Urinary bladder (tissue), 4 donors: Measurements from ENCODE around the gene ANXA10. TPM values are rescaled to one million over a fixed set of nuclear protein-coding genes. Genes with fewer than 3 reads are reported as not detected.
"Not testable (repeated sequence)": the region's sequence is repeated elsewhere in the genome, so short reads cannot be mapped to it uniquely, and the experiment has no call there.

Source experiments
- DNase-seq: peaks from one replicate; pipeline ENCODE4 v3.0.0-alpha.2; 2015; ENCODE audit errors: extremely low spot score
- H3K27ac ChIP-seq: one replicate; pipeline ENCODE4 v1.5.1; 2013; ENCODE audit warnings: low read depth, mild to moderate bottlenecking, moderate library complexity
- H3K36me3 ChIP-seq: one replicate; pipeline ENCODE4 v1.6.1; 2013; ENCODE audit warnings: mild to moderate bottlenecking, moderate library complexity; ENCODE audit not compliant: insufficient read depth
- H3K4me1 ChIP-seq: one replicate; pipeline ENCODE4 v1.6.1; 2013; ENCODE audit warnings: mild to moderate bottlenecking, moderate library complexity; ENCODE audit not compliant: insufficient read depth
- H3K4me3 ChIP-seq: one replicate; pipeline ENCODE4 v1.5.1; 2013; ENCODE audit warnings: low read depth, low read length
- WGBS: extraction: QIAGEN DNeasy Blood & Tissue Kit; methylation state at CpG from one replicate; pipeline ENCODE4 v1.1.7; 2013; 5-methylcytosine and 5-hydroxymethylcytosine counted together
- polyA plus RNA-seq: library from polyadenylated mRNA; stranded (reverse); fragments of 200-250 nt; gene quantifications from one replicate; pipeline ENCODE4 v1.2.3, GENCODE V29; 2013
- total RNA-seq: library from RNA; depleted of rRNA; stranded (reverse); fragments of >200 nt; gene quantifications from one replicate; pipeline ENCODE4 v1.2.3, GENCODE V29; 2014
- donor health status: healthy with polysubstance abuse.
- donor health status: healthy.

ANXA10 gene
- total and polyA plus RNA-seq, 2 donors = 2.1 TPM; not detected in 1

DNA sequence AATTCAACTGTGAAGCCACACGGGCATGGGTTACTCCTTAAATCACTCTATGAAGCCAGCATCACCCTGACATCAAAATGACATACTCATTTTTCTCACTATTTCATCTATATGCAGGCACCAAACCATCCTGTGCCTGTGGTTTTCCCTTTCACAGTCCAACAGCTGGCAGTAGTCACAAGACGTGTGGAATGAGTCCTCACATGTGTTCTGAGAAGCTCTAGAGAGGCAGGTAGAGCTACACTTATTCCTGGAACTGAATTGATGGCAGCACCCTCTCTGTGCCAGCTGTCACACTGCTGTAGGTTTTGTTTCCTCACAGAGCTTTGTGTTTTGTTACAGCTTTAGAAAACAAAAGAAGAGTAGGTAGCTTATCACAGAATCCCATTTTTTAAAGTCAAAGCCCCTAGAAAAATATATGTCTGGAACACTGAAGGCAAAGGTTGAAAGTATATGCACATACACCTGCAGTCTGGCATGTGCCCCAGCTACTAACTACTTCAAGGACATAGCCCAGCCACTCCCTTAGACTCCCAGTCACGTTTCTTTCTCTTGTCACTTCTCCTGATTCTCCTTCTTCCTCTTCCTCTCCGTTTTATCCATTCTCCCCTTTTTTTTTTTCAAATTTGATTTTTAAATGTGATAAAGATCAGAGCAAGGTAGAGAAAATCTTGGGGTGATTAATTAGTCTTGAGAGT lies 107.1 kb downstream of the ANXA10 start:
- DNase-seq = no peak
- no peak overlapping the region for H3K27ac ChIP-seq

DNA sequence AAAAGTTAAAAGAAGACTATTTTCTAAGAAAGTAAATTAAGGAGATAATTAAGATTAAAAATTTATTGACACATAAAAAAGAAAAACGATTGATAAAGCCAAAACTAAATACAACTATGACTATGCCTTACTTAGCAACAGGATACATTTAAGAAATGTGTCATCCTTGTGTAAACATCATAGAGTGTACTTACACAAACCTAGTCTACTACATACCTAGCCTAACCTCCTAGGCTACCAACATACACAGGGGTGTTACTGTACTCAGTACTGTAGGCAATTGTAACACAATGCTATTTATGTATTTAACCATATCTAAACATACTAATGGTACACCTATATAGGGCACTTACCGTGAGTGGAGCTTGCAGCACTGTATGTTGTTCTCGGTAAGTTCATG lies 108.3 kb downstream of the ANXA10 start:
- Histone ChIP-seq H3K4me1 (no peaks in the 10 kb centered on the region), H3K4me3 (no peak overlapping the region), H3K27ac (no peak overlapping the region), H3K36me3 (no peaks in the 10 kb centered on the region)
- DNase-seq = no peak
- WGBS = 69% methylated on average over 3 of the region's 3 CpGs

More for the DNA sequence above, 107.1 kb downstream of the ANXA10 start:
- Histone ChIP-seq H3K4me3 (no peak overlapping the region), H3K4me1 (no peaks in the 10 kb centered on the region), H3K36me3 (no peaks in the 10 kb centered on the region)
- WGBS = 59% methylated on average over 4 of the region's 4 CpGs

GRCh38 chr4:168203233-168203911 lies 111.0 kb downstream of the ANXA10 start:
- no peak for DNase-seq
- no peaks in the 10 kb centered on the region for H3K36me3 ChIP-seq
- H3K4me3 ChIP-seq = no peak overlapping the region
- H3K27ac ChIP-seq = no peak overlapping the region
- 92% methylated on average over 4 of the region's 4 CpGs for WGBS
- H3K4me1 ChIP-seq = no peaks in the 10 kb centered on the region

GRCh38 chr4:168208957-168209614 lies 116.7 kb downstream of the ANXA10 start:
- H3K36me3 ChIP-seq = no peaks in the 10 kb centered on the region
- no peak for DNase-seq
- 90% methylated on average over 3 of the region's 3 CpGs for WGBS
- H3K4me1 ChIP-seq = no peaks in the 10 kb centered on the region
- H3K27ac ChIP-seq = no peak overlapping the region
- no peak overlapping the region for H3K4me3 ChIP-seq

DNA sequence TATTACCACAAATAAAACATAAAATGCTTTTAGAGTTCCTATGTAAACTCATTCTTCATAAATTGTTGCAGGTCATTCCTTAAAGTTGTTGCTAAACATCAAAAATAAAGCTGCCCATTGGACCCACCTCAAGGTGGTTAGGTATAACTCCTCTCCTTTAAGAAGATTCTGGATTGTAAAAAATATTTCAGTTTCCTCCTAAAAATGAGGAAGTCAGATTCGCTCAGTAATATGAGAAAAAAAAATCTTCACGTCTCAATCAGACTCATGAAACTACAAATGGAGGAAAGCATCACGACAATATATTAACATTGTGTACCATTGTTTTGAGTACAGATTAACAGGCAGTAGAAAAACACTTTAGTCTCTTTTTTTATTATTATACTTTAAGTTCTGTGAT lies 120.3 kb downstream of the ANXA10 start:
- no peak overlapping the region for H3K4me3 ChIP-seq
- H3K27ac ChIP-seq = no peak overlapping the region
- peaks cover 2% of the 10 kb centered on the region for H3K36me3 ChIP-seq
- DNase-seq = no peak
- WGBS = 82% methylated on average over 3 of the region's 3 CpGs
- no peaks in the 10 kb centered on the region for H3K4me1 ChIP-seq

GRCh38 chr4:168213511-168213910 lies 121.2 kb downstream of the ANXA10 start:
- H3K4me3 ChIP-seq, DNase-seq, H3K36me3 ChIP-seq, H3K4me1 ChIP-seq, H3K27ac ChIP-seq: not testable (repeated sequence)

DNA sequence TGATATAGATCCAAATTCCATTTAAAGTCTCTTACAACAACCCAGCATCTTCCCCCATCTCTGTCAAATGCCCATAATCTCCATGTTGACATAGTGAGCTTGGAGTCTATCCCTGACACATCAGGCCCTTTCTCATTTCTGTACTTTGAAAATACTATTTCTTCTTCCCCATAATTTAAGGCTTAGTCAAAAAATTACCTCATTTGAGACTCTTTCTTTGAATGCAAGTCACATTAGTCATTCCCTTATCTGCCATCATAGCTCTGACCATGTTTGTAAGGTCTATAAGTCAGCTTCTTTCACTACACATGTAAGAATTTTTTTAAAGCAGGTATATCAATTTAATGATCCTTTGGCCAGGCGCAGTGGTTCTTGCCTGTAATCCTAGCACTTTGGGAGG lies 126.3 kb downstream of the ANXA10 start:
- Histone ChIP-seq H3K4me1 (no peaks in the 10 kb centered on the region), H3K4me3 (no peak overlapping the region), H3K27ac (no peak overlapping the region), H3K36me3 (peaks cover 6% of the 10 kb centered on the region)
- WGBS = 91% methylated on average over 1 of the region's 1 CpG
- DNase-seq = no peak

DNA sequence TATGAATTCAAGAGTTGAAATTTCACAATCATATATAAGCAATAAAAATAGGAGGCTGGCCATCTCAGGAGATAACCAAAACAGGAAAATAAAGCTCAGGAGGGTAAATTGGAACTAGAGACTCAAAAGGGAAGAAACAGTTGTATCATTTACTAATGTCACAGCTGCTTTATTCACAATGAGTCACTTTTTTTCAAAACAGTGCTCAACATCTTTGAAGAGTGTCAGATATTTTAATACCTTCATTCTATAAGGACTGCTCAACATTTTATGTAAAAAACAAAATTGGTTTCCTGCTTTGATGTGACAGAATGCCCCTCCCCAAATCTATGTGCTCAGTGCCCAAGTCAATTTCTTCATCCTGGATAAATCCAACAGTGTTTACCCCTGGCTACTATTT lies 128.6 kb downstream of the ANXA10 start:
- Histone ChIP-seq H3K36me3 (peaks cover 8% of the 10 kb centered on the region), H3K4me1 (no peaks in the 10 kb centered on the region), H3K4me3 (no peak overlapping the region), H3K27ac (no peak overlapping the region)
- no peak for DNase-seq

GRCh38 chr4:168221301-168221700 lies 129.0 kb downstream of the ANXA10 start:
- H3K27ac ChIP-seq = no peak overlapping the region
- DNase-seq = no peak
- H3K4me3 ChIP-seq = no peak overlapping the region
- H3K4me1 ChIP-seq = no peaks in the 10 kb centered on the region
- WGBS = 14% methylated on average over 2 of the region's 2 CpGs
- peaks cover 8% of the 10 kb centered on the region for H3K36me3 ChIP-seq

Other genes with a start within 250 kb of the ANXA10 start
- gene DDX60, start 226.2 kb downstream of the ANXA10 start, total RNA-seq = 42.3 TPM
- gene DDX60, start 226.2 kb downstream of the ANXA10 start, polyA plus RNA-seq = 8.9 TPM